NCI-H2107 treated with DMSO at 0.1 percent for 48 hours (cell line): Measurements from ENCODE around the gene GNAI1.

Experiments used
- DNase-seq: peaks from one replicate; lab custom pipeline; 2025; ENCODE audit not compliant: unreplicated experiment; lab: John Stamatoyannopoulos, UW

GNAI1 gene

GRCh38 chr7:80131675-80132435 is 2.8 kb upstream of the GNAI1 start:
- DNase-seq, result no peak

- no peak for DNase-seq
Observed at GRCh38 chr7:80132594-80132993, 2.0 kb upstream of the GNAI1 start.

- DNase-seq, result no peak
Observed at GRCh38 chr7:80133361-80134114, 1.1 kb upstream of the GNAI1 start.

GRCh38 chr7:80134115-80134535 is 506 bp upstream of the GNAI1 start:
- DNase-seq, result peak; percentile 66

GRCh38 chr7:80135309-80136104 is 876 bp downstream of the GNAI1 start:
- DNase-seq, result peak; percentile 36

GRCh38 chr7:80136261-80137055 is 1.8 kb downstream of the GNAI1 start:
- no peak for DNase-seq

GRCh38 chr7:80137410-80137809 is 2.8 kb downstream of the GNAI1 start:
- no peak for DNase-seq

GRCh38 chr7:80139236-80139635 is 4.6 kb downstream of the GNAI1 start:
- no peak for DNase-seq

GRCh38 chr7:80140388-80140787 is 5.8 kb downstream of the GNAI1 start:
- no peak for DNase-seq

- DNase-seq, result no peak
Observed at GRCh38 chr7:80141376-80141775, 6.7 kb downstream of the GNAI1 start.

- no peak for DNase-seq
Observed at GRCh38 chr7:80142853-80143580, 8.4 kb downstream of the GNAI1 start.

GRCh38 chr7:80145780-80146422 is 11.3 kb downstream of the GNAI1 start:
- no peak for DNase-seq

GRCh38 chr7:80146545-80147182 is 12.0 kb downstream of the GNAI1 start:
- DNase-seq, result no peak

GRCh38 chr7:80147543-80148391 is 13.1 kb downstream of the GNAI1 start:
- no peak for DNase-seq

- DNase-seq, result no peak
Observed at GRCh38 chr7:80150611-80151273, 16.1 kb downstream of the GNAI1 start.

- no peak for DNase-seq
Observed at GRCh38 chr7:80151274-80151665, 16.6 kb downstream of the GNAI1 start.

GRCh38 chr7:80153446-80153845 is 18.8 kb downstream of the GNAI1 start:
- DNase-seq, result no peak
